ENCODE results near the gene LIME1. TPM values are rescaled to one million over a fixed set of nuclear protein-coding genes. Genes with fewer than 3 reads are reported as not detected.
"Not testable (repeated sequence)": the region's sequence is repeated elsewhere in the genome, so short reads cannot be mapped to it uniquely, and the experiment has no call there.

Gene LIME1
- total RNA-seq, 1 donor from 2014 or later: 13.7 TPM

DNA sequence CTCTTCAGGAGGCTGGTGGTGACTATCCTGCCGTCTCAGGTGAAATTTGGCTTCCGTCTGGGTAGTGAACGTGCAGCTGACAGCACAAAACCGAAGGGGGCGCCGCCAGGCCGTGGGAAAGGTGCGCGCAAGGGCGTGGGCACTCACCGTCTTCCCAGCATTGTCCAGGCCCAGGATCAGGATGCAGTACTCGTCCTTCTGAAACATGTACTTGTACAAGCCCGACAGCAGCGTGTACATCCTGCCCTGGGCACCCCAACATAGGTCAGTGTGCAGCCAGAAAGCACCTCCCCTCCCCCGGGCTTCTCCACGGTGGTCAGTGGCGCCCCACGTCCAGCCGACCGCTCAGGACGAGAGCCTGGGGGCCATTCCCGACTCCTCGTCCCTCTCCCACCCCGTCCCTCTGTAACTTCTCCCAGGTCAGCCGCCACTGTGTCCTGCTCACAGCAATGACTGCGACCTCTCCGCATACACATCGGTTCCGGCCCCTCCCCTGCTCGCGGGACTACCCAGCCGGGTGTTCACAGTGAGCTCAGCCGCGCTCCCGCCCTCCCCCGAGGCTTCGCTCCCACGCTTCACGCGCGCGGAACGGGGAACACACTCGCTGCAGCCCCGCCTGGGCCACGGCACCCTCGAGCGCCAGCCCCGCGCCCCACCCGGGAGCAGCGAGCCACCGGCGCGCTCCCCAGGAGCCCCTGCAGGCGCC, 29.5 kb upstream of the LIME1 start:
- no peak for DNase-seq (ENCODE audit: extremely low read depth, low read depth, low spot score)

DNA sequence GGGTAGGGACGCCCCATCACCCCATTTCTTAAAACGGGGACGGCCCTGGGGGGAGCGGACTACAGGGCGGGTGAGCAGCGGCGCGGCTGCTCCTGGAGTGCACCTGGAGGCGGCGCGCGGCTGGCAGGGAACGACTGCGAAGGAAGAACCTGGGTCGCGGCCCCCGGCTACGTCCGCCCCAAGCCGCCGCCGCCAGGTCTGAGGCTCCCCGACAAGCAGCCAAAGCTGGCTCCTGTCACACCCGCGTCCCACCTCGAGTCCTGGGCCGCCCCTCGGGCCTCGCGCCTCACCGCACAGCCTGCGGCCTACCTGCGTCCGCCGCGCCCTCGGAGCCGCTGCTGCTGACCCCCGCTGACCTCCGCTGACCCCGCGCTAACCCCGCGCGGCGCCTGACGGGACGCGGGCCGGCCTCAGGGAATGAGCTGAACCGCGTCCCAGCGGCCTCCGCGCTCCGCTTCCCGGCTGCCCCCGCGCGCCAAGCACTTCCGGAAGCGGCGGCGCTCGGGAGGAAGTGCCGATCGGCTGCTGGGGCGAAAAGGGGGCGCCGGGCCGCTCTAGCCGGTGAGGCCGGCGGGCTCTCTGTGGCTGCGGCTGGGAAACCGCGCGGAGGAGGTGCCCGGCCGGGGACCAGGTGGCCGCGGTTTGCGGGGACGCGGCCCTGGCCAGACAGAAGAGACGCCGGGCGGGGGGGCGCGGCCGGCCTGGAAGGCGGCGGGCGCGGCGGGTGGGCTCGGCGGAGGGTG, 28.7 kb upstream of the LIME1 start, which contains the start of the genes ARFRP1 and ZGPAT:
TSS of gene ARFRP1 (minus strand) at position 419 of the 743 bp plus-strand sequence. CDS start 885 bp downstream, outside the sequence.
TSS of gene ZGPAT (plus strand) at position 482 of the 743 bp plus-strand sequence. CDS start 542 bp downstream, outside the sequence.
- no peak for DNase-seq (ENCODE audit: extremely low read depth, low read depth, low spot score)

DNA sequence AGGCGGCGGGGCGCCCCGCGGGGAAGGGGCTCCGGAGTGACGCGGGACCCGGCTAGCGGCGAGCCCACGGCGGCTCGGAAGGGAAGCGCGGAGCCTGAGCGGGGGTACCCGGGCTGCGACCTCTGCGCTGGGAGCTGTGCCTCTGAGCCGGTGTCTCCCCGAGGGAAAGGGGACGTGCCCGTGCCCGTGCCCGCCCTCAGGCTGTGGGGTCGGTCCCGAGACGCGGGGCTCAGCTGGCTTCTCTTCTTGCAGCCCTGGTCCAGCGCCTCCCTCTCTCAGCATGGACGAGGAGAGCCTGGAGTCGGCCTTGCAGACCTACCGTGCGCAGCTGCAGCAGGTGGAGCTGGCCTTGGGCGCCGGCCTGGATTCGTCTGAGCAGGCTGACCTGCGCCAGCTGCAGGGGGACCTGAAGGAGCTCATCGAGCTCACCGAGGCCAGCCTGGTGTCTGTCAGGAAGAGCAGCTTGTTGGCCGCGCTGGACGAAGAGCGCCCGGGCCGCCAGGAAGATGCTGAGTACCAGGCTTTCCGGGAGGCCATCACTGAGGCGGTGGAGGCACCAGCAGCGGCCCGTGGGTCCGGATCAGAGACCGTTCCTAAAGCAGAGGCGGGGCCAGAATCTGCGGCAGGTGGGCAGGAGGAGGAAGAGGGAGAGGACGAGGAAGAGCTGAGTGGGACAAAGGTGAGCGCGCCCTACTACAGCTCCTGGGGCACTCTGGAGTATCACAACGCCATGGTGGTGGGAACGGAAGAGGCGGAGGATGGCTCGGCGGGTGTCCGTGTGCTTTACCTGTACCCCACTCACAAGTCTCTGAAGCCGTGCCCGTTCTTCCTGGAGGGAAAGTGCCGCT, 27.9 kb upstream of the LIME1 start:
- no peak for DNase-seq (ENCODE audit: extremely low read depth, low read depth, low spot score)

DNA sequence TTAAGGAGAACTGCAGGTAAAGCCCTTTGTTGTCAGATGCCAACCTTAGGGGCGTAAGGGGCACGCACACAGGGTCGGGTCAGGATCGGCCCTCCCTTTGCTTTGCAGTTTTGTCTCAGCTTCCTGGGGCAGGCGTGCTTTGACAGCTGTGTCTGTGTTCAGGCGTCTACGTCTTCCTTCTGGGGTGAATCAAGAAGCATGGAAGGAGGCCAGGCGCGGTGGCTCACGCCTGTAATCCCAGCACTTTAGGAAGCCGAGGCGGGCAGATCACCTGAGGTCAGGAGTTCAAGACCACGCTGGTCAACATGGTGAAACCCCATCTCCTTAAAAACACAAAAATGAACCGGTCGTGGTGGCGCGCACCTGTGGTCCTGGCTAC, 27.3 kb upstream of the LIME1 start:
- no peak for DNase-seq (ENCODE audit: extremely low read depth, low read depth, low spot score)

DNA sequence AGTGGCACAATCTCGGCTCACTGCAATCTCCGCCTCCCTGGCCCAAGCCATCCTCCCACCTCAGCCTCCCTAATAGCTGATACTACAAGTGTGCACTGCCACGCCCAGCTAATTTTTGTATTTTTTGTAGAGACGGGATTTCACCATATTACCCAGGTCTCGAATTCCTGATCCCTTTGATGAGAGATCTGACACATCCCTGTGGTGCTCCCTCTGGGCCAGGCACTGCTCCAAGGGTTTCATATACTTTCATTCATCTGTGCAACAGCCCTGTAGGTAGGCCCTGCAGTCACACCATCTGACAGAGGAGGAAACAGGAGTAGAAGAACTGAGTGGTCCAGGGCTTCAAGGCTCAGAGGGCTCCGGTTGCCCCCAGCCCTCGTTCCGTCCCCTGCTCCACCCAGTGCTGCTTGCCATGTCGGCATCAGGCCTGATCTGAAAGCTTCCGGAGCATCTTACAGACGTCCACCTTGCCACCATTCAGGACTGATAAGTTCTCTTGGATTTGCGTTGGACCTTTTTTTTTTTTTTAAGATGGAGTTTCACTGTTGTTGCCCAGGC, 25.3 kb upstream of the LIME1 start:
- no peak for DNase-seq (ENCODE audit: extremely low read depth, low read depth, low spot score)

DNA sequence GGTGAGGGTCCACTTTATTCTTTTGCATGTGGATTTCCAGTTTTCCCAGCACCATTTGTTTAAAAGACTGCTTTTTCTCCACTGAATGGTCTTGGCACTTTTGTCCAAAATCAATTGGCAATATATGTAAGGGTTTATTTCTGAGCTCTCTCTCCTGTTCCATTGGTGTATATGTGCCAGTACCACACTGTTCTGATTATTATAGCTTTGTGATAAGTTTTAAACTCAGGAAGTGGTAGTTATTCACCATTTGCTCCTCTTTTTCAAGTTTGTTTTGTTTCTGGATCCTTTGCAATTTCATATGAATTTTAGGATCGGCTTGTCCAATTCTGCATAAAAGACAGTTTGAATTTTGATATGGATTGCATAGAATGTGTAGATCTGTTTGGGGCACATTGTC, 24.3 kb upstream of the LIME1 start:
- DNase-seq (ENCODE audit: extremely low read depth, low read depth, low spot score): no peak

DNA sequence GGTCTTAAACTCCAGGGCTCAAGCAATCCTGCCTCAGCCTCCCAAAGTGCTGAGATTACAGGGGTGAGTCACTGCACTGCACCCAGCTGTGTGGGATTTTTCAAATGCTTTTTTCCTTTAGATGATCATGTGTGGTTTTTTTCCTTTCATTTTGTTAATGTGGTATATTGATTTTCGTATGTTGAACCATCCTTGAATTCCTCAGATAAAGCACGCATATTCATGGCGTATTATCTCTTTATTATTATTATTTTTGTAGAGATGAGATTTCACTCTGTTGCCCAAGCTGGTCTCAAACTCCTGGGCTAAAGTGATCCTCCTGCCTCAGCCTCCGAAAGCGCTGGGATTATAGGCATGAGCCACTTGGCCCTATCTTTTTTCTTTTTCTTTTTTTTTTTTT, 21.6 kb upstream of the LIME1 start:
- no peak for DNase-seq (ENCODE audit: extremely low read depth, low read depth, low spot score)

DNA sequence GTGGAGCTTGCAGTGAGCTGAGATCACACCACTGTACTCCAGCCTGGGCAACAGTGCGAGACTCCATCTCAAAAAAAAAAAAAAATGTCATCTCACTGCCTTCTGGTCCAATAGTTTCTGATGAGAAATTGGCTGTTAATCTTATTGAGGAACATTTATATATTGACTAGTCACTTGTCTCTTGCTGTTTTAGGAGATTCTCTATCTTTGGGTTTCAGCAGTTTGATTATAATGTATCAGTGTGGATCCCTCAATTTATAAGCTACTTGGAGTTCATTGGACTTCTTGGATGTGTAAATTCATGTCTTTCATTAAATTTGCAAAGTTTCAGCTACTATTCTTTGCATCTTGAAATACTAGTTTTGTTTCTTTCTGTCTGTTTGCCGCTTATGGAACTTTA, 17.5 kb upstream of the LIME1 start:
- DNase-seq (ENCODE audit: extremely low read depth, low read depth, low spot score): no peak

DNA sequence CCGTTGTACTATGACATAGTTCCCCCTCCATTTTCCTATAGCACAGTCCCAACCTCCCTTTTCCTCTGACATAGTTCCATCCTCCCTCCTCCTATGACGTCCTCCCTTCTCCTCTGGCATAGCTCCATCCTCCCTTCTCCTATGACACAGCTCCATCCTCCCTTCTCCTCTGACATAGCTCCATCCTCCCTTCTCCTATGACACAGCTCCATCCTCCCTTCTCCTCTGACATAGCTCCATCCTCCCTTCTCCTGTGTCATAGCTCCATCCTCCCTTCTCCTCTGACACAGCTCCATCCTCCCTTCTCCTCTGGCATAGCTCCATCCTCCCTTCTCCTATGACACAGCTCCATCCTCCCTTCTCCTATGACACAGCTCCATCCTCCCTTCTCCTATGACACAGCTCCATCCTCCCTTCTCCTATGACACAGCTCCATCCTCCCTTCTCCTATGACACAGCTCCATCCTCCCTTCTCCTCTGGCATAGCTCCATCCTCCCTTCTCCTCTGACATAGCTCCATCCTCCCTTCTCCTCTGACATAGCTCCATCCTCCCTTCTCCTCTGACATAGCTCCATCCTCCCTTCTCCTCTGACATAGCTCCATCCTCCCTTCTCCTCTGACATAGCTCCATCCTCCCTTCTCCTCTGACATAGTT, 13.4 kb upstream of the LIME1 start:
- DNase-seq (ENCODE audit: extremely low read depth, low read depth, low spot score): not testable (repeated sequence)

DNA sequence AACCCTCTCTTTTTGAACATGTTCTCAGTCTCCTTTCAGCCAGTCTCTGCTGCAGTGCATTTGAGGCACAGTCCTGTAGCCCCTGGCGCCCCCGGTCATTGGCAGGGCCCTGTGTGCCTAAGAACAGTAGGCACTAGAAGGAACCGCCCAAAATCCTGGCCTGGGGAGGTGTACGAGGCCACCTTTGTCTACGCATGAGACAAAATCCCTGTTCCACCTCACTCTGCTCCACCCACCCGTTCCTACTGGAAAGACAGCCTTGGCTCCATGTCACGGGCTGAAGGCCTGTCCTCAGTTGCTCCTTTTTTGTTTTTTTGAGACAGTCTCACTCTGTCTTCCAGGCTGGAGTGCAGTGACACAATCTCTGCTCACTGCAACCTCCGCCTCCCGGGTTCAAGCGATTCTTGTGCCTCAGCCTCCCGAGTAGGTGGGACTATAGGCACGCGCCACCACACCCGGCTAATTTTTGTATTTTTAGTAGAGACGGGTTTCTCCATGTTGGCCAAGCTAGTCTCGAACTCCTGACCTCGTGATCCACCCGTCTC, 6.2 kb upstream of the LIME1 start:
- not testable (repeated sequence) for DNase-seq (ENCODE audit: extremely low read depth, low read depth, low spot score)

DNA sequence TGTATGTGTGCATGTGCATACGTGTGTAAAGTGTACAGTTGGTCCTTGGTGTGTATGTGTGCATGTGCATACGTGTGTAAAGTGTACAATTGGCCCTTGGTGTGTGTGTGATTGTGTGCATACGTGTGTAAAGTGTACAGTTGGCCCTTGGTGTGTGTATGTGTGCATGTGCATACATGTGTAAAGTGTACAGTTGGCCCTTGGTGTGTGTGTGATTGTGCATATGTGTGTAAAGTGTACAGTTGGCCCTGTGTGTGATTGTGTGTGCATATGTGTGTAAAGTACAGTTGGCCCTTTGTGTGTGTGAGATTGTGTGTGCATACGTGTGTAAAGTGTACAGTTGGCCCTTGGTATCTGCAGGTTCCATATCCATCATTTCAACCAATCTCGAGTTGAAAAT, 5.1 kb upstream of the LIME1 start:
- no peak for DNase-seq (ENCODE audit: extremely low read depth, low read depth, low spot score)

DNA sequence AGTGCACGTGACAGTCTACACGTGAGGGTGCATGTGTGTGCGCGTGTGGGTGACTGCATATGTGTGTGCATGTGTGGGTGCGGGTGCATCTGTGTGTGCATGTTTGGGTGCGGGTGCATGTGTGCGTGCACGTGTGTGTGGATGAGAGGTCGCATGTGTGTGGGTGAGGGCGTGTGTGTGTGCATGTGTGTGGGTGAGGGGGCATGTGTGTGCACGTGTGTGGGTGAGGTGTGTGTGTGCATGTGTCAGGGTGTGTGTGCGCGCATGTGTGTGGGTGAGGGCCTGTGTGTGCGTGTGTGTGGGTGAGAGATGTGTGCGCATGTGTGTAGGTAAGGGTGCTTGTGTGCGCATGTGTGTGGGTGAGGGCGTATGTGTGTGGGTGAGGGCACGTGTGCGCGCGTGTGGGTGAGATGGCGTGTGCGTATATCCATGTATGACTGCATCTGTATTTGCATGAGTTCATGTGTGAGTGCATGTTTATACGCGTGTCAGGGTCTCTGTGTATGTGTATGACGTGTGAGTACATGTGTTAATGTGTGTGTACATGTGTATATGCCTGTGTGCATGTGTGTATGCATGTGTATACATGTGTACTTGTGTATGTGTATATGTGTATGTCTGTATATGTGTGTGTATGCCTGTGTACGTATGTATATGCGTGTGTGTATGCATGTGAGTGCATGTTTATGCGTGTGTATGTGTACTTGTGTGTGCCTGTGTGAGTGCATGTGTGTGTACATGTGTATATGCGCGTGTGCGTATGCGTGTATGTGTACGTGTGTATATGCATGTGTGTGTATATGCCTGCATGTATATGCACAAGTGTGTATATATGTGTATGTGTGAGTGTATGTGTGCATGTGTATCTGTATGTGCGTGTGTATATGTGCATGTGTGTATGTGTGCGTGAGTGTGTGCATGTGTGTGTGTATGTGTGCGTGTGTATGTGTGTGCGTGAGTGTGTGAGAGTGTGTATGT, 4.1 kb upstream of the LIME1 start:
- DNase-seq (ENCODE audit: extremely low read depth, low read depth, low spot score): no peak

DNA sequence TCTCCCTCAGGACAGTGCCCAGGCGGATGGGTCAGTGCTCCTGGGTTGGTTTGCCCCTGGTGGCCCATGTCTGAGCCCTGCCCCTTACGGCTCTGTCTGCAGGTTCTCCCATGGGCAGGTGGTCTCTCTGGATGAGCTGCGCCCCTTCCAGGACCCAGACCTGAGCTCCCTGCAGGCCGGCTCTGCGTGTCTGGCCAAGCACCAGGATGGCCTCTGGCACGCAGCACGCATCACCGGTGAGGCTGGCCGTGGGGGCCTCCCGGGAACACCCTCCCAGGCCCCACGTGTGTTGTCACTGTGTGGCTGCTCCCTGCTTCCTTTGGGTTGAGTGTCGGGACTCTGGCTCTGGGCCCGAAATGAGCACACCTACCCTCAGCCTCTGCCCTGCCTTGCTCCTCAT, 3.3 kb upstream of the LIME1 start:
- no peak for DNase-seq (ENCODE audit: extremely low read depth, low read depth, low spot score)

DNA sequence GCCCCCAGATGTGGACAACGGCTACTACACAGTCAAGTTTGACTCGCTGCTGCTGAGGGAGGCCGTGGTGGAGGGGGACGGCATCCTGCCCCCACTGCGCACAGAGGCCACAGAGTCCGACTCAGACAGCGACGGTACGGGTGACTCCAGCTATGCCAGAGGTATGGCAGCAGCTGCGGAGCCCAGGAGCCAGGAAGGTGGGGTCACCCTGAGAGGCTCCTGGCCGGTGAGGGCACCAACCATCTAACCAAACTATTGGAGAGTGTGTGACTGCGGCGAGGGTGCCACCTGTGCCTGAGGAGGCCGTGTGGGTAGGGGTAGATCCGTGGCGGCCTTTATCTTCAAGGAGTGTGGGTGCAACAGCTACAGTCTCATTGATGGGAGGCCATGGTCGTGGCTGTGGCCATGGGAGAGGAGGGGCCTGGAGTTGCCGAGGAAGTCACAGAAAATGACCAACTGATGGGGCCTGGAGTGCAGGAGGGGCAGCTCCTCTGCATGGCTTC, 2.8 kb upstream of the LIME1 start:
- DNase-seq (ENCODE audit: extremely low read depth, low read depth, low spot score): no peak

DNA sequence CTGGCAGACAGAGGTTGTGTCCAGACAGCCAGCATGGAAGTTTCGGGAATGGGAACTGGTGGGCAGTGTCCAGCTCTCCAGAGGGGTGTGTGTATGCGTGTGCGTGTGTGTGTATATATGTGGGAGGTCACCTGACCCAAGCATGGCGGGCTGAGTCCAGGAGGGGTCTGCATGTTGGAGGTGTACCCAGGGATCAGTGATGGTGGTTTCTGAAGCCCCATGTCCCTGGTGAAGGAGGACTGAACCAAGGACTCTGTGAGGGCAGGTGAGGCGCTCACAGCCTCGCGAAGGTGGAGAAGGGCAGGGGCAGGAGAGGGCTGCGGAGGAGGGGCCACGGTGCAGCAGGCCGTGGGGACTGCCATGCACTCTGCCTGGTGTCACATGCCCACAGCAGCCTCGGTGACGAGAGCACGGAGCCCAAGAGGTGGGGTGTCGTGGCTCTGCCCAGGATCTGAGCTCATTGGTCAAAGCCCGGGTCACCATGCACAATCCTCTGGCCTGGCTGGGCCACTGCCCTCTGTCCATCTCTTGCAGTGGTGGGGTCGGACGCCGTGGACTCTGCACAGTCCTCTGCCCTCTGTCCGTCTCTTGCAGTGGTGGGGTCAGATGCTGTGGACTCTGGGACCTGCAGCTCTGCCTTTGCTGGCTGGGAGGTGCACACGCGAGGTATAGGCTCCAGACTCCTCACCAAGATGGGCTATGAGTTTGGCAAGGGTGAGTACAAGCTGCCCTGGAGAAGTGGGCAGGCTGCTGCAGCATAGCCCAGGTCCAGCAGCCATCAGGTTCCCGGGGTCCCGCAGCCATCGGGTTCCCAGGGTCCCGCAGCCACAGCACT, 2.1 kb upstream of the LIME1 start:
- no peak for DNase-seq (ENCODE audit: extremely low read depth, low read depth, low spot score)

DNA sequence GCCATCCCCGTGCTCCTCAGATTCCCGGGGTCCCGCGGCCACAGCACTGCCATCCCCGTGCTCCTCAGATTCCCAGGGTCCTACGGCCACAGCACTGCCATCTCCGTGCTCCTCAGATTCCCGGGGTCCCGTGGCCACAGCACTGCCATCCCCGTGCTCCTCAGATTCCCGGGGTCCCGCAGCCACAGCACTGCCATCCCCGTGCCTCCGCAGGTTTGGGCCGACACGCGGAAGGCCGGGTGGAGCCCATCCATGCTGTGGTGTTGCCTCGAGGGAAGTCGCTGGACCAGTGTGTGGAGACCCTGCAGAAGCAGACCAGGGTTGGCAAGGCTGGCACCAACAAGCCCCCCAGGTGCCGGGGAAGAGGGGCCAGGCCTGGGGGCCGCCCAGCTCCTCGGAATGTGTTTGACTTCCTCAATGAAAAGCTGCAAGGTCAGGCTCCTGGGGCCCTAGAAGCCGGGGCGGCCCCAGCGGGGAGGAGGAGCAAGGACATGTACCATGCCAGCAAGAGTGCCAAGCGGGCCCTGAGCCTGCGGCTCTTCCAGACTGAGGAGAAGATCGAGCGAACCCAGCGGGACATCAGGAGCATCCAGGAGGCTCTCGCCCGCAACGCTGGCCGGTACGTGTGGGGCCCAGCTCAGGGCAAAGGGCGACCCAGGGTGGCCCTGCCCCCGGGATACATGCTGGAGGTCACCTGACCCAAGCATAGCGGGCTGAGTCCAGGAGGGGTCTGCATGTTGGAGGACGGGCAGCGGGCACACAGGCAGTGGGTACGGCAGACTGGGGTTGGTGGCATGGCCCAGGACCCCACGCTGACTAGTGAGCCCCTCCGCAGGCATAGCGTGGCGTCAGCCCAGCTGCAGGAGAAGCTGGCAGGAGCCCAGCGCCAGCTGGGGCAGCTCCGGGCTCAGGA, 1.3 kb upstream of the LIME1 start:
- no peak for DNase-seq (ENCODE audit: extremely low read depth, low read depth, low spot score)

Data from glomerular endothelial cell (primary cell).